SH-SY5Y (cell line): ENCODE data around the gene USP32.

ENCODE experiments used
- GATA2 ChIP-seq: IDR thresholded peaks from 2 replicates; pipeline ENCODE4 v1.6.1; 2011; ENCODE audit warnings: mild to moderate bottlenecking, low read depth, low read length
- GATA3 ChIP-seq: IDR thresholded peaks from 2 replicates; pipeline ENCODE4 v1.6.1; 2011; ENCODE audit warnings: low read depth, mild to moderate bottlenecking, low read length, moderate library complexity

- TF ChIP-seq GATA2 = no peak
- TF ChIP-seq GATA3 = no peak
These were observed 3.2 kb downstream of the USP32 start for GRCh38 chr17:60388742-60389141.
